Smooth muscle cell of bladder (primary cell): ENCODE measurements around the gene SYT5. TPM values are rescaled to one million over a fixed set of nuclear protein-coding genes. Genes with fewer than 3 reads are reported as not detected.

ENCODE experiments used
- total RNA-seq: library from RNA; depleted of rRNA; stranded (reverse); fragments of >200 nt; gene quantifications from 2 replicates; pipeline ENCODE4 v1.2.3, GENCODE V29; 2014

The SYT5 gene
- total RNA-seq: under 0.01 and 0.09 TPM in 2 replicates

DNA sequence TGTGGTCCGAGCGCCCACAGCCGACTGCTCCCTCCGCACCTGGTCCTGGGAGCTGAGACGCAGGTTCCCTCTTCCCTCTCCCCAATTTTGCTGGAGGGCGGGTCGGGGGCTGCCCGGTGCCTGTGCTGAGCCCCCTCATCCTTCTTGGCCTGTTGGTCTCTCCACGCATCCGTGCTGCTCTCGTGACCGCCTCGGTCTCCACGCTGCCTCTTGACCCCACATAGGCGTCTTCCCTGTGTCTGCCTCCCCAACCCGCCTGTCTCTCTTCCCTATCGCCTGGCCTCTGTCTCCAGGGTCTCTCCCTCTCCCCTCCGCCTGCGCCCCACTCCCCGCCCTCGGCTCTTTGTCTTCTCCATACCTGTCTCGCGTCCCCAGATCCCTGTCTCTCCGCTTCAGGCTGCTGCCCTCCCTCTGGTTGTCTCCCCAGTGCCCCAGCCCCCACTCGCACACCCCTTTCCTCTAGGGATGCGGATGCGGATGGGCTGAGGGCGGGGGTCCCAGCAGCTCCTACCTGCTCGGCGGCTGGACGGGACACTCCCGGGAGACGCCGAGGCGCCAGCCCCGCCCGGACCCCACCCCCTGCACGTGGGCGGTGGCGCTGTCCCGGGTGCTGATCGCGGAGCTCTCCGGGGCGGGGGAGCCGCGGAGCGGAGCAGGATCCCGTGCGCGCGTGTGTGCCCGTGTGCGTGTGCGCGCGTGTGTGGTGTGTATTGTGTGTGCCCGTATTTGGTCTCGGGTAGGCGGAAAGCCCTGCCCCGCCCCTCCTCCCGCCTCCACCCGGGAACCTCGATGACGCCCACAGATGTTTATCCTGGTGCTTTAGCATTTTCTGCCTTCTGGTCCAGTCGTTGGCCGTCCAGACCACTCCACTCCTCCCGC lies at the start of gene SYT5:
TSS of gene SYT5 (minus strand) at position 684 of the 879 bp plus-strand sequence. CDS start 1,248 bp downstream, outside the sequence.

DNA sequence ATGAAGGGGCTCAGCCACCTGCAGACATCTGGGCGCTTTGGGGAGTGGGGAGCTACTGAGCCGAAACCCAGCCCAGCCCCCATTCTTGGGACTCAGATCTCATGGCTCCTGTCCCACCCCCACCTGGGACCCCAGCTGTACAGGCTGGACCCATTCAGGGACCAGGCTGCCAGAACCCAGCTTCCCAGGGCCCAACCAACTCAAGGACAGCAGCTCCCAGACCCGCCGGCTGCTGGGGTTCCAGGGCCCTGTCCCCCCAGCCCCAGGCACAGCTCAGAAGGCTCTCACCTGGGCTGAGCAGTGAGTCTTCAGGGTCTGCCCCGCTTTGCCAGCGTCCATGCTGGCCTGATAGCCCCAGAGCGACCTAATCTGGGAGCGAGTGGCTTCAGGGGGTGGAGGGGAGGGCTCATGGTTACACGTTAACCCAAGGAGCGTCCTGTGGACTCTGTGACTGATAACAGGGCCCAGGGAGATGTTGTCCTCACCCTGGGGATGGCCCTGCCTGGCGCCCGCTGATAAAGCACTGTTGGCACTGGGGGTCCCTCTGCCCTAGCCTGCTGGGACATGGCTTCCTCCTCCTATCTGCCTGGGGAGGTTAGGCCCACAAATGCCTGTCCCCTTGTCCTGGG lies 48.4 kb upstream of the SYT5 start, which contains the start of gene TMEM86B:
TSS of gene TMEM86B (minus strand) at position 361 of the 629 bp plus-strand sequence. CDS start at position 339, 22 bp downstream.

GRCh38 chr19:55208880-55209692 lies 29.0 kb upstream of the SYT5 start, which contains the start of gene PTPRH:
Gene PTPRH (minus strand): TSS chr19:55209501. CDS start chr19:55209433, 68 bp downstream.

DNA sequence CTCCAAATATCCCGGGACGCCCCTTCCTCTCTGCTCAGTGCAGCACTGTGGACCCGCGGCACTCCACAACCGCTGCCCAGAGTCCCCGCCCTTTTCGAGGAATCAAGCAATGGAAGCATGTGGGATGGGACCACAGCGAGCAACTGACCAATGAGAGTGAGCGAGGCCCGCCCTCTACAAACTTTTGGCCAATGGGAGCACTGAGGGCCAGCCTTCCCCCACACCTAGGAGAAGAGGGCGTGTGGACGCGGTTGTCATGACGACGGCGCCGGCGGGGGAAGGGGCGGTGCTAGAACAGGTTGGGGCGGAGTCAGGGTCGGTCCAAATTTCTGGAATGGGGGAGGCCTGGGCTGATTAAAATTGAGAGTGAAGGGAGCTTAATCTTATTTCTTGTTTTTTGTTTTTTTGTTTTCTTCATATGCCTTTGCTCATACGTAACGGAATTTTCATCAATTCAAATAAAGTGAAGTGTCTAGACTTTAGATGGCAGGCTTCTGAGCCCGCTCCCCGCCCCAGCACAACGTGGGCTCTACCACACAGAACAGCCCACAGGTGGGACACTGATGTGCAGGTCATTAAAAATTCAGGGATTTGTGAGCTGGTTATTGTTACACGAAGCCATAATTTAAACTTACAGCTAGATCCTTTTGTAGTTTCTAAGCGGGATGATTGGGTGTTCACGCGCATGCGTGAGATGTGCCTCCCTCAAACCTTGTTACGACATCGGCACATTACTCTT lies 13.4 kb downstream of the SYT5 start, which contains the start of gene DNAAF3:
TSS of gene DNAAF3 (minus strand) at position 84 of the 739 bp plus-strand sequence. CDS start 200 bp downstream, outside the sequence.

GRCh38 chr19:55157064-55157908 lies 22.8 kb downstream of the SYT5 start, which contains the start of gene TNNI3:
Gene TNNI3 (minus strand): TSS chr19:55157732. CDS start chr19:55157589, 143 bp downstream.

DNA sequence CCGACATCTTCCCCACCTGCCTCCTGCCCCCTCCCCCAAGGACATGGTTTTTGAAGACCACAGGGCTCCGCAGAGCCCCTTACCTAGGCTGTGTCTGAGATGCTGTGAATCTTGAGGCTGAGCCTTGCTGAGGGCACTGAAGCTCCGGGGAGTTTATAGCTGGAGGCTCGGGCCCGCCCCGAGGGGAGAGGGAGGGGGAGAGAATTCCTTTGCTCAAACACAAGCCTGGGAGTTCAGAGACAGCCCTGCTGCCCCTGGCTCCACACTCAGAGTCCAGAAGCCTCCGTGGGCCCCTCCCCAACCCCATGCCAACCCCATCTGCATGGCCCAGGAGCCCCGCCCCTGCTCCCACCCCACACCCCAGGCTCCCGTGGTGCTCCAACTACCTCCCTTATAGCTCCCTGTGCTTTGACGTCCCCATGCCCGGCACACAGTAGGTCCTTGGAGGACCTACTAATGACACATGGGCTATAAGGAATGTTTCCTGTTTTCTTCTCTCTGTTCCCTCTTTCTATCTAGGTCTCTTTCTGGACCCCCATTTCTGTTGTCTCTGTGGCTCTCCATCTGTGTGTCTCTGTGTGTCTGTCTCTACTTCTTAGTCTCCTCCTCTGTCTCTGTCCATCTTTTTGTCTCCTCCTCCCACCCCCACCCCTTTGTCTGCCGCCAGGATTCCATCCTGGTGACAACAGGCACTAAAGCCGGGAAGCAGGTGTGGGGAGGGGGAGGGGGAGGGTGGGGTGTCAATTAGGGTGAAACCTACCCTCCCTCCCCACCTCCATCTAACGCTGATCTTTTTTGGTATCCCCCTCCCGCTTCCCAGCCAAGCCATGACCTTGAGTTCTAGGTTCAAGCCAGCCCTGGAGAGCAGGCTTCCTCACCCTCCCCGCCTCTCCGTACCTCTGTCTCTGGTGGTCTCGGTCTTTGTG lies 30.7 kb downstream of the SYT5 start, which contains the start of gene TNNT1:
TSS of gene TNNT1 (minus strand) at position 129 of the 926 bp plus-strand sequence. CDS start 2,049 bp downstream, outside the sequence.

Other genes starting within 250 kb of the SYT5 start
- gene NLRP7, start 232.8 kb downstream of the SYT5 start, total RNA-seq: not detected in 2 replicates
- gene NLRP2, start 213.9 kb downstream of the SYT5 start, total RNA-seq: 0.14 TPM in 1 of 2 replicates, not detected in the other
- not detected in 2 replicates for gene GP6, start 142.0 kb downstream of the SYT5 start, total RNA-seq
- gene RDH13, start 117.1 kb downstream of the SYT5 start, total RNA-seq: 4.6 and 8.7 TPM in 2 replicates
- gene EPS8L1, start 104.4 kb downstream of the SYT5 start, total RNA-seq: 0.09 and 0.85 TPM in 2 replicates
- 23.8 and 26.1 TPM in 2 replicates for gene PPP1R12C, start 62.7 kb downstream of the SYT5 start, total RNA-seq
- 1.6 and 2.7 TPM in 2 replicates for gene TNNT1, start 31.1 kb downstream of the SYT5 start, total RNA-seq
- 0.18 TPM in 1 of 2 replicates, not detected in the other for gene TNNI3, start 22.6 kb downstream of the SYT5 start, total RNA-seq
- 0.09 and 0.14 TPM in 2 replicates for gene DNAAF3, start 13.7 kb downstream of the SYT5 start, total RNA-seq
- gene PTPRH, start 29.2 kb upstream of the SYT5 start, total RNA-seq: 2.1 and 5.5 TPM in 2 replicates
- 1.1 and 1.2 TPM in 2 replicates for gene TMEM86B, start 48.5 kb upstream of the SYT5 start, total RNA-seq
- 17.2 and 26.1 TPM in 2 replicates for gene PPP6R1, start 78.7 kb upstream of the SYT5 start, total RNA-seq
- 18.1 and 19.1 TPM in 2 replicates for gene HSPBP1, start 99.8 kb upstream of the SYT5 start, total RNA-seq
- 4.4 and 6.6 TPM in 2 replicates for gene BRSK1, start 103.7 kb upstream of the SYT5 start, total RNA-seq
- not detected in 2 replicates for gene TMEM150B, start 145.1 kb upstream of the SYT5 start, total RNA-seq
- gene KMT5C, start 159.6 kb upstream of the SYT5 start, total RNA-seq: 8.1 and 8.4 TPM in 2 replicates
- gene COX6B2, start 174.4 kb upstream of the SYT5 start, total RNA-seq: under 0.01 TPM in 1 of 2 replicates, not detected in the other
- gene GARIN5B, start 183.0 kb upstream of the SYT5 start, total RNA-seq: not detected in 2 replicates
- gene IL11, start 190.2 kb upstream of the SYT5 start, total RNA-seq: 5.4 and 8.0 TPM in 2 replicates
- gene TMEM190, start 196.5 kb upstream of the SYT5 start, total RNA-seq: 0.28 TPM in 1 of 2 replicates, not detected in the other
- gene TMEM238, start 204.0 kb upstream of the SYT5 start, total RNA-seq: 0.14 and 0.18 TPM in 2 replicates
- gene RPL28, start 205.6 kb upstream of the SYT5 start, total RNA-seq: 239 and 254 TPM in 2 replicates
- 26.6 and 57.3 TPM in 2 replicates for gene UBE2S, start 227.5 kb upstream of the SYT5 start, total RNA-seq